Islet precursor cell (in vitro differentiated cells): ENCODE results near the gene ZNF280B.
A peak's percentile ranks its signal among the peaks of the same experiment; 100 is the strongest.

Experiments
- DNase-seq: peaks from one replicate; pipeline ENCODE4 v3.0.0-alpha.2; 2018

The ZNF280B gene

GRCh38 chr22:22508274-22509176 lies at the start of gene ZNF280B:
Gene ZNF280B, minus strand, starts transcription at chr22:22508742. Its CDS starts 19,344 bp downstream, at chr22:22489398.
- peak; percentile 93 for DNase-seq

- no peak for DNase-seq
Observed at GRCh38 chr22:22556995-22557925, 48.7 kb upstream of the ZNF280B start.

- no peak for DNase-seq
Observed at GRCh38 chr22:22556578-22556977, 48.0 kb upstream of the ZNF280B start.

- DNase-seq: no peak
Observed at GRCh38 chr22:22555596-22555995, 47.1 kb upstream of the ZNF280B start.

GRCh38 chr22:22554587-22555284 lies 46.2 kb upstream of the ZNF280B start:
- DNase-seq: no peak

GRCh38 chr22:22553735-22554586 lies 45.4 kb upstream of the ZNF280B start:
- no peak for DNase-seq

GRCh38 chr22:22553141-22553540 lies 44.6 kb upstream of the ZNF280B start:
- no peak for DNase-seq

GRCh38 chr22:22552630-22553029 lies 44.1 kb upstream of the ZNF280B start:
- peak; percentile 86 for DNase-seq

GRCh38 chr22:22550789-22551434 lies 42.4 kb upstream of the ZNF280B start:
- DNase-seq: no peak

- no peak for DNase-seq
Observed at GRCh38 chr22:22548910-22549309, 40.4 kb upstream of the ZNF280B start.

GRCh38 chr22:22548317-22548716 lies 39.8 kb upstream of the ZNF280B start:
- DNase-seq: no peak

- no peak for DNase-seq
Observed at GRCh38 chr22:22547692-22548300, 39.3 kb upstream of the ZNF280B start.

GRCh38 chr22:22547226-22547625 lies 38.7 kb upstream of the ZNF280B start:
- DNase-seq: no peak

- no peak for DNase-seq
Observed at GRCh38 chr22:22546490-22546889, 37.9 kb upstream of the ZNF280B start.

GRCh38 chr22:22545084-22545483 lies 36.5 kb upstream of the ZNF280B start:
- DNase-seq: no peak

- no peak for DNase-seq
Observed at GRCh38 chr22:22538226-22538989, 29.9 kb upstream of the ZNF280B start.

GRCh38 chr22:22536916-22537315 lies 28.4 kb upstream of the ZNF280B start:
- DNase-seq: no peak

GRCh38 chr22:22536515-22536914 lies 28.0 kb upstream of the ZNF280B start:
- no peak for DNase-seq

- no peak for DNase-seq
Observed at GRCh38 chr22:22535662-22536061, 27.1 kb upstream of the ZNF280B start.
